GM21526 (cell line): Measurements from ENCODE around the gene DENND6A.
A peak's percentile ranks its signal among the peaks of the same experiment; 100 is the strongest.

Experiments used
- ATAC-seq: cut with Tn5 transposase; IDR thresholded peaks from one replicate; pipeline ENCODE4 v1.9.1; 2021; ENCODE audit warnings: moderate library complexity; ENCODE audit not compliant: unreplicated experiment, low FRiP score

DENND6A gene

DNA sequence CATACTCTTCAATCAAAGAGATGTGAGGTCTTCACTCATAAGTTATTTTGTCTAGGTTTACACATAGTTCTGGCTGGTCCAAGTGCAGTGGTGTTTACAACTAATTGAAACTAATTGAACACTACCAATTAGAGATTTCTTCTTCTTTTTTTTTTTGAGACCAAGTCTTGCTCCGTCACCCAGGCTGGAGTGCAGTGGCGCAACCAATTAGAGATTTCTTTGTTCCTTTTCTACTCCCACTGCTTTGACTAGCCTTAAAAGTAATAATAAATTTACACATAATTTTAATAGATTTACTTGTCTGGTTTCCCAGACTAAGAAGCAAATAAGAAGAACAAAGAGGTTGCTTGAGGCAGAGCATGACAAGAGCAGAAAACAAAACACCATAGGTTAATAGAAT lies 6.7 kb upstream of the DENND6A start:
- ATAC-seq = no peak

DNA sequence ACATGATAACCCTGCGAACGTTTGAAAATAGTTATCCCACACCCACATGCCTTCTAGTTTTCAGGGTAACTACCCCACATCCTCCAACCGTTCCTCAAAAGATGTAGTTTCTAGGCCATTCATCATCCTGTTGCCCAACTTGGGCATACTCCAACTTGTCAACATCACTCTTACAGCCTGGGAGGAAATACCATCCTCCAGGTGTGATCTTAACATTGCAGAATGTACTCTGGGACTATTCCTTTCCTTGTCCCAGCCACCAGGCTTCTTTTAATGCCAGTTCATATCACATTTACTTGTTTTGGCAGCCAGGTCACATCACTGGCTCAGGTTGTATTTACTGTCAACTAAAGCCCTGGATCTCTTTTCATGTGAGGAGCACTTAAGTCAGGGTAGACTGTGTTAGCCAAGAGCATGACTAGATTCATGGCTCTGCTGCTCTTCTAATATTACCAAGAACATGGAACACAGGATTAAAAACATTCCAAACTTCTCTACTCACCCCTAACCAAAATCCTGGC lies 4.0 kb upstream of the DENND6A start:
- ATAC-seq = no peak

DNA sequence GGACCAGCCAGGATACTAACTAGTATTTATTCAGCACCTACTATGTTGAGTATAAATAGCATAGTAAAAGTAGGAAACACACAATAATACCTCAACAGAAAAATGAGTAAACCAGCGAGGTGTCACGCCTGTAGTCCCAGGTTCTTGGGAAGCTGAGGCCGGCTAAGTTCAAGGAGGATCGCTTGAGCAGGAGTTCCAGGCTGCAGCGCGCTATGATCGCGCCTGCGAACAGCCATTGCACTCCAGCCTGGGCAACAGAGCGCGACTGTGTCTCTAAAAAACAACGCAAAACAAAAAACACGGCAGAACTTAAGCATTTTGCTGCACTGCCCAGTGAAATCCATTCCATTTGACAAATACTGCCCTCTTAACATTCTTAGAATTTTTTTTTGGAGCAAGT lies 1.3 kb upstream of the DENND6A start:
- no peak for ATAC-seq

DNA sequence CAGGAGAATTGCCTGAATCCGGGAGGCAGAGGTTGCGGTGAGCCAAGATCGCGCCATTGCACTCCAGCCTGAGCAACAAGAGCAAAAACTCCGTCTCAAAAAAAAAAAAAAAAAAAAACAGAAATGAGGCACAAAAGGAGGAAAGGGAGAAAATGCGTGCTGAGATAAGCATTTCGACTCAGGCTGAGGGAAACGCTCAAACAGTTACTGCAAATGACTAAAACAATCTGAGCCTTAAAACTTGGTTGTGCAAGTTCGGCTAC lies 813 bp downstream of the DENND6A start:
- ATAC-seq = peak; percentile 8

DNA sequence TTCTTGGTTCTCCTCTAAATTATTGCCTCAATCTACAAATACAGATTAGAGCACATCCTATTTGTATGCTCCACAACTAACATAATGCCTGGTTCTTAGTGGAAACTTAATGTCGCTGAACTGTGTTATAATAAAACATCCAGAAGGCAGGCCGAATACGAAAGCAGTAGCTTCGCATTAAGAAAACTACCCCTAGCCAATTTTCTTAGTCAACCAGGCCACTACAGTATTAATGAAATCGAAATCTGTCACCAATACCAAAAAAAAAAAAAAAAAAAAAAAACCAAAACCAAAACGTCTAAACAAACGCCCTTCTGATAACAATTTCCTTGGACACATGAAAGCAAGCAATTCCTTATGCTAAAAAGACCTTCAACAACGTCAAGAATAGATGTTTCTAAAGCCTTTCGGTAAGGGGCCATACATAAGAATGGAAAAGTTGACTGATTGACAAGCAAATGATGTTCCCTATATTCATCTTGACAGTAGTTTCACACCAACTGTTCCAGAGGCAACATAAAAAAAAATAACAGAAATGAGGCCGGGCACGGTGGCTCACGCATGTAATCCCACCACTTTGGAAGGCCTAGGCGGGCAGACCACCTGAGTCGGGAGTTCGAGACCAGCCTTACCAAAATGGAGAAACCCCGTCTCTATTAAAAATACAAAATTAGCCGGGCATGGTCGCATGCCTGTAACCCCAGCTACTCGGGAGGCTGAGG lies 1.3 kb downstream of the DENND6A start:
- no peak for ATAC-seq

DNA sequence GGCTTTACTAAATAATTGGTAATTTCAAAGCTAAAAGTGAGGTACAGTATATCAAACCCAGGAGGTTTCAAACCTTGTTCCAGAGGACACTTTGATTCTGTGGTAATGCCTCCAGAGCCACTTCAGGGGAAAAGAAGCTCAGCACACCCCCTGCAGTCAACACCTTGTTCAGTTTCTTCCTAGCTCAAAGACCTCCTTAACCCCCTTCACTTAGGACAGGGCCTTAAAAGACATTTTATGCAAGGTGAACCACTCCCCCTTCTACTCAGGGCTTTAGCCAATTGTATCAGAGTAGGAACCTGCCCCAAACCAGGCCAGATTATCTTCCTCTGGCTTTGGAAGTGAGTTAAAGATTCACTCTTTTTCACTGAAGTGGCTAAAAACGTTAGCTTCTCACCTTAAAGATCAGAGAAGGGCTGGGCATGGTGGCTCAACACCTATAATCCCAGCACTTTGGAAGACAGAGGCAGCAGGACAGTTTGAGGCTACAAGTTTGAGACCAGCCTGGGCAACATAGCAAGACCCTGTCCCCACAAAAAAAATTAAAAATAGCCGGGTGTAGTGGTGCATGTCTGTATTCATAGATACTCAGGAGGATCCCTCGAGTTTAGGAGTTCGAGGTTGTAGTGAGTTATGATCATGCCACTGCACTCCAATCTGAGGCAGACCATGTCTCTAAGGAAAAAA lies 3.4 kb downstream of the DENND6A start:
- no peak for ATAC-seq

DNA sequence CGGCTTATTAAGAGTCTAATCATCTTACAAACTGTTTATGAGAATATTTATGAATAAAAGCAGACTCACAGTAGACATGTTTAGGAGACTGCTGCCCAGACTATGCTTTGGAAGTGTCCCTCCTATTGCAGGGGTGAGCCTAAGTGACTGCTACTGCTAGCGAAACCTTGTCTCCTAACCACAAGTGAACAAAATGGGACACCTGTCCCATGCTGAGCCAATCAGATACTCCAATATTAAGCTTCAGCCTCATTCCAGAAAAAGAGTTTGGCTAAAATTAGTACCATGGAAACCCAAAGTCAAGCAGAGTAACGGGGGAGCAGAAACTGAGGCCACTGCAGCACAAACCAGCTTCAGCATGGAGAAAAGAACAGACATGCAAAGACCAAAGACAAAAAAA lies 4.6 kb downstream of the DENND6A start:
- ATAC-seq = no peak

DNA sequence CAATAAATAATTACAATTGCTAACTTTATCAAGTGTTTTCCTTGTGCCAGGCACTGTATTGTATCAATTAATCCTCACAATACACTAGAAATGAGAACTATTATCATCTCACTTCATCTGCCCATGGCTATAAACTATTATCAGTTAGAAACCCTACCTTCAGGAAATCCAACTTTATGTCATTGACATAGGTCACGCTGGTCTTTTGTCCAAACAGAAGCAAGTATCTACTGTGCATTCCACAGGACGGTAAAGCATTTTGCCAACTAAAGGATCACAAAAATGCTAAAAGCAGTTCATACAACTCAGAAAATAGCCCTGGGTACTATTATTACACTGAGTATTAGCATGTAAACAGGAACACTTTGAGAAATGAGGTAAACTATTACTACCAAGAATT lies 9.6 kb downstream of the DENND6A start:
- ATAC-seq = no peak

DNA sequence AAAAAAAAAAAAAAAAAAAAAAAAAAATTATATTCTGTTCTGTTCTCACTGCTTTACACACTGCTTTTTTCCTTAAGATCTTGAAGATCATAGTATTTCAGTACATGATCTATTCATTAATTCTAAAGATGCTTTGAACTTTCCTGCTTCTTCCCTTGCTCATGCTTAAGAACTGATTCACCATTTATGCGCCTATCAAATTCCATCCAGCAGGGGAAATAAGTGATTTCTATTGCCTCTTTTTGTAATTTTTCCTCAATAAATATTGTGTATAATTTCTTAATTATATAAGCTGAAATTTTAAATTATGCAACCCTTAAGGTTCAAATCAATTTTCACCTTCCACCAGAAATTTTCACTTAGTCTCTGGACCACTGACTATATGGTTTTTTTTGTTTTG lies 10.6 kb downstream of the DENND6A start:
- no peak for ATAC-seq

DNA sequence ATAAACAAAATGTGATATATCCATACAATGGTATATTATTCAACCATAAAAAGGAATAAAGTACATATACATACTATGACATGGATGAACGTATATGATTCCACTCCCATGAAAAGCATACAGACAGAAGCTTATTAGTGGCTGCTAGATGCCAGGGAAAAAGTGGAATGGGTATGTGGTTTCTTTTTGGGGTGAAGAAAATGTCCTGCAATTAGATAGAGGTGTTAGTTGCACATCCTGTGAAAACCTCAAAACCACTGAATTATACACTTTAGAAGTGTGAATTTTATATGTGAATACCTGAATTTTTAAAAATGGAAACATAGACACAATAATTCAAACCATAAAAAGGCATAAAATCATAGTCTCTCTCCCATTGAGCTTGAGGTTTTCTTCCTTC lies 11.2 kb downstream of the DENND6A start:
- ATAC-seq = no peak

DNA sequence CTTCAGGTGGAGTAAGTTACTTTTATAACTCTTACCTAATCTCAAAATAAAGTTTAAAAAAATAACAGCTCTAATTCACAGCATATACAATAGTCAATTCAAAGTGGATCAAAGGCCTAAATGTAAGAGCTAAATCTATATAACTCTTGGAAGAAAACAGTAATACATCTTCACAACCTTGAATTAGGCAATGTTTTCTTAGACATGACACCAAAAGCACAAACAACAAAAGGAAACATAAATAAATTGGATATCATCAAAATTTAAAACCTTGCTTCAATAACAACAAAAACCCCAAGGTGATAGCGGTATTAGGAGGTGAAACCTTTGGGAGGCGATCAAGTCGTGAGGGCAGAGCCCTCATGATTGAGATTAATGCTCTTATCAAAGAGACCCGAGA lies 12.8 kb downstream of the DENND6A start:
- ATAC-seq = no peak

DNA sequence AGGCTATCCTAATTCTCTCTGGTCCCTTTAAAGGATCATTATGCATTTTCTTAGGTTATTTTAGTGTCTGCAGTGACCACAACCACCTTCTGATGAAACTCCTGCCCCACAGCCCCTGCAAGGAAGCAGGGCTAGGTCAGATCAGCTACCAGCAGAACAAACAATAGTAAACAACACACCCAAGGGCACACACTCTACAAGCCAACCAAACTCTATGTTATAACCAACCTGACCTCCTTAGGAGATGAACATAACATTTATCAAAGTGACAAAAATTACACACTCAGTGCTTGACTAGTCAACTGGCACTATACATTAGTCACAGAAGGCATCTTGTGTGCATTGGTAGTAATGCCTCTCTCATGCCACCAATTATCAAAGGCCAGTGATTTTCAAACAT lies 17.3 kb downstream of the DENND6A start:
- no peak for ATAC-seq

DNA sequence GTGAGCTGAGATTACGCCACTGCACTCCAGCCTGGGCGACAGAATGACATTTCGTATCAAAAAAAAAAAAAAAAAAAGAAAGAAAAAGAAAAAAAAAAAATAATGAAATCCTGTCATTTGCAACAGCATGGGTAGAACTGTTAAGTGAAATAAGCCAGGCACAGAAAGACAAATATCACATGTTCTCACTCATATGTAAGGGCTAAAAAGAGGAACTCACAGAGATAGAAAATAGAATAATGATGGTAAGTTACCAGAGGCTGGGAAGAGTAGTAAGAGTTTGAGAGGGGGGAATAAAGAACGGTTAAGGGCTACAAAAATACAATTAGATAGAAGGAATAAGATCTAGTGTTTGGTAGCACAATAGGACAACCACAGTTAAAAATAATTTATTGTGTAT lies 19.7 kb downstream of the DENND6A start:
- no peak for ATAC-seq

DNA sequence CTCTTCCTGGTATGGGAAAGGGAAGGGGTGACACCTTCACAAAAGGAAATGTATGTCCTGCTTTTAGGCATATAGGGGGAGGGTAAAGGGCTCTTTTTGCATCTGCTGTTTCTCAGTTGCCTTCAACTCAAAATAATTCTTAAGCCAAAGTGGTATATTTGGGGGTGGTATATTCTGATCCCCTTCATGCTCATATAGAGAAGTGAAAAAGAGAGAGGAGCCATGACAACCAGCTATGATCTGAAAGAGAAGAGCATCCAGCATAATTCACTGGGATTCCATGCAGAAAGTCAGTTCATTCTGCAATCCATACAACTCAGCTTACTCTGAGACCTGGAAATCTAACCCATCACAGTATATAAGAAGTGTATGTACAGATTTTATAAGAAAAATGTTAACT lies 22.3 kb downstream of the DENND6A start:
- ATAC-seq = no peak

DNA sequence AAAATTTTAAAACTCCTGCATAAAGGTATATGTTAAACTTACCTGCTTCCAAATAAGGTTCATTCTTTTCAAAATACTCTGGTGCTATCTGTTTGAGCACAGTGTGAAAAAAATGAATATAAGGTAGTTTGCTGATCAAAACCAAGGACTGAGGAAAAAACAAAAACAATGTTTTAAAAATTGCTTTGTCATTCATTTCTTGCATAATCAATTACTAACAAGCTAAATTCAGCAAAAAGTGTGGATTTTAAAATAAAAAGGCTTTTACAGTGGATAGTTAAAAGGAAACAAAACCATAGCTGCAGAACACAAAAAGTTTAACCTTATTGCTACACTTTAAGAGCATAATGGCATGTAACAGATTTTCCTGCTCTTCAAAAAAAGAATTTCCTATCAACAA lies 31.5 kb downstream of the DENND6A start:
- no peak for ATAC-seq

DNA sequence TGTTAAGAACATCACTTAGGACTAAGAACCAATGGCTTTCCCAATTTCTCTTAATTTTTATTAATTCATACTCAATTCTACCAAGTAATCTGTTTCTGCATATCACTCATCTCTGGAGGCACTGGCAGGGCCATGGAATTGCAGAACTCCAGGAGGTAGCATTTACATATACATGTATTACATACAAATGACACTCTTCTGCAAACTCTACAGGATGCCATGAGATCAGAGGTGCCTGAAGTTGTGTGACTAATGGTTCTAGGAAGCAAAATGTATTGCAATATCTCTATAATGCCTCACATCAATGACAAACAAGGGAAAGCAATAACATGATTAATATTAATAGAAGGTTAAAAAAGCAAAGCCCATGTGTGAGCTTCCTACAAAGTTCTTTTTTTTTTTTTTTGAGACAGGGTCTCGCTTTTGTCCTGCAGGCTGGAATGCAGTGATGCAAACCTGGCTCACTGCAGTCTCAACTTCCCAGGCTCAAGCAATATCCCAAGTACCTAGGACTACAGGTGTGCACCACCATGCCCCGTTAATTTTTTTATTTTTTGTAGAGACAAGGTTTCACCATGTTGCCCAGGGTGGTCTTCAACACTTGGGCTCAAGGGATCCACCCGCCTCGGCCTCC lies 33.0 kb downstream of the DENND6A start:
- no peak for ATAC-seq

DNA sequence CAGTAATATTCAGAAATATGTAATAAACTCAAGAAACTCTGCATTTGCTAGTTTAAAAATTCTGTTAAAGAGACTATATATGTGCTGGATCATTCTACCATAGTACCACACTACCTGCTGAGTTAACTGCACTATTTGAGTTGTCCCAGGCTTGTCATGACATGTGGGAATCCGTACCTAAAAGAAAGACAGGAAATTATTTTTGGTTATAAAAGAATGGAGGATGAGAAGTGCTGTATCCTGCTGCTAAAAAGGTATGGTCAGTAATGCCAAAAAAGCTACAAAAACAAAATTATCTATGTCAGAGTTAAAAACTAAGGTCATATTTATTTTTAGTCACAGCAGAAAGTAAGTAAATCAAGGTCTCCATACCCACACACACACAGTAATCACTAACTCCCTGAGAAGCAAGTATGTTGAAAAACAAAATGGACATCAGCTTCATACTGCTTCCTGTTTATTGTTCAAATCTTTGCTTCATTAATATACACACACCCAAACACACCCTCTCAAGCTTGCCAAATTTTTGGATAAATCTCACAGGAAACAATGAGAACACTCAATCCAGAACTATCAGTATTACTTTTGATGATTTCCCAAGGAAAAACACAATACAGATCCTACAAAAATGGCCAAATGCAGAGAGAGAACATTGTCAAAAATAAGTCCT lies 33.7 kb downstream of the DENND6A start:
- no peak for ATAC-seq

DNA sequence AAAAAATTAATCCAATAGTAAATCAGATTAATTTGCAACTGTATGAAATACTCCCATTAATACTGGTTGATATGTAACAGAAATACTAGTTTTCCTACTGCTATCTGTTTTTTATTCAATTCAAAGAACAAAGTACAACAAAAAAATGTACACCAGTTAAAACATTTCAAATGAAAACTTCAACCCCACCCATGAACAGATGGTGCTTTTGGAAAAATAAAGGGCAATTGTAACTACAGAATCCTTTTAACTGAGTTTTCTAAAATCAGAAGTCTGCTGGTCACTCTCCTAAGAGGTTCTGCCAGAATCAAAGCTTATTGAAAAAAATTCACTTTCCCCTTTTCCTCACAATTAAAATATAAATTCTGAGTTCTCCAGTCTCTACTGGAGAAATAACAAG lies 34.3 kb downstream of the DENND6A start:
- no peak for ATAC-seq

DNA sequence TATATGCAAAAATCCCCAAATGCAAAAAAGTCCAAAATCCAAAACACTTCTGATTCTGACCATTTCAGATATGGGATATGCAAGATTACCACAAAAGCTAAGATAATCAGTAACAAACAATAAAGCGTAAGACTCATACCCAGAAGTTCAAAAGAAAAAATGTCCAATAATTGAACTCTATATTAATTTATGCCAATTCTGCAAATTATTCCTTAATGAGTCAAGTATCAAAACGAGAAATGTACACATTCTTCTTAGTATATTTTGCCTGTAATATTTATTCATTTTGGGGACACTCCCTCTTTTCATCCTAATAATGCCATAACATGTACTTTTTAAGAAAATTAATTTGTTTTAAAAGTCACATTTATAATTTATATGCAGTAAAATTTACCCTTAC lies 37.1 kb downstream of the DENND6A start:
- ATAC-seq = no peak

DNA sequence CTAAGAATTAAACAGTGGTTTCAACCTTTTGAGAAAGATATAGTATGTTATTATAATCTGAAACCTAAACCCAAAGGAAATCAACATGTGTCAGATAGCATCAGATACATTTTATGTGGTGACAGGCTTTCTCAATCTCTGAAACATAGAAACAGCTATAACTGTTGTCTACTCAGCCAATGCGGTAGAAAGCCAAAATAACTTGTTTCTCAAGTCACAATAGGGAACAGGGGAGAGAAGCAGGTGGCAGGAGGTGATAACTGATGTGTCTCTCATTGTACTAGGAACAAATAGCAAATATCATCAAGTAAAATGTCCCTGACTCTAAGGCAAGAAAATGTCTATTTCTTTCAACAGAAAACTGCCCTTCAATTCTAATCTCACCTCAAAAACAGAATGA lies 38.6 kb downstream of the DENND6A start:
- no peak for ATAC-seq

DNA sequence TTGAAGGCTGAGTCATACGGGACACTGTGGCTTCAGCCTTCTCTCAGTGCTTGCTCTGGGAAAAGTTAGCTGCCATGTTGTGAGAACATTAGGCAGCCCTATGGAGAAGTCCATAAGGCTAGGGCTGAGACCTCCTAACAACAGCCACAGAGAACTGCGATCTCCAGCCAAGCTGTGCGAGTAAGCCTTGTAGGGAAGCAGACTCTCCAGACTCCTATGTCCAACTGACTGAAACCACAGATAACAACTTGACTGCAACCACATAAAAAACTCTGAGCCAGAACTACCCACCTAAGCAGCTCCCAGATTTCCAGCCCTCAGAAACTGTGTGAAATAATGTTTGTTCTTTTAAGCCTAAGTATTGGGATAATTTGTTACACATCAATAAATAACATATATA lies 40.7 kb downstream of the DENND6A start:
- no peak for ATAC-seq
